Natural killer cell (primary cell): ENCODE measurements around the gene CENPX. TPM values are rescaled to one million over a fixed set of nuclear protein-coding genes. Genes with fewer than 3 reads are reported as not detected.

Experiments
- ATAC-seq, 3 donors: fragments of 150-1000 bp in 2 of 3; fragments of 200-7000 bp in 1 of 3; cut with Tn5 transposase; 1 replicate in 1 of 3; 2 replicates in 2 of 3; pipeline ENCODE4 v1.10.0; 2021; ENCODE audit warnings: mild to moderate bottlenecking in 2 of 3, moderate library complexity in 2 of 3
- DNase-seq, 2 donors: peaks; one replicate each; pipeline versions ENCODE4 v3.0.0 to v3.0.0-alpha.2; 2013 to 2021; ENCODE audit warnings: mixed read lengths in 1 of 2
- H3K27ac ChIP-seq: one replicate; pipeline ENCODE4 v1.5.1; 2013; ENCODE audit warnings: mild to moderate bottlenecking, low read length
- H3K27me3 ChIP-seq: one replicate; pipeline ENCODE4 v1.6.1; 2013; ENCODE audit warnings: low read length; ENCODE audit not compliant: control insufficient read depth, insufficient read depth
- H3K36me3 ChIP-seq: one replicate; pipeline ENCODE4 v1.6.1; 2013; ENCODE audit warnings: low read length; ENCODE audit not compliant: control insufficient read depth, insufficient read depth
- H3K4me1 ChIP-seq: one replicate; pipeline ENCODE4 v1.6.1; 2013; ENCODE audit warnings: low read length; ENCODE audit not compliant: control insufficient read depth, insufficient read depth
- H3K4me3 ChIP-seq: one replicate; pipeline ENCODE4 v1.5.1; 2013; ENCODE audit warnings: low read length
- H3K9me3 ChIP-seq: one replicate; pipeline ENCODE4 v1.6.1; 2013; ENCODE audit warnings: low read length; ENCODE audit not compliant: control insufficient read depth, insufficient read depth
- H3K27ac Mint-ChIP-seq, 2 donors: one replicate each; pipeline ENCODE4 v1.8.0; 2022; ENCODE audit warnings: mild to moderate bottlenecking in 2 of 2, mixed read lengths in 2 of 2, moderate library complexity in 1 of 2
- H3K27me3 Mint-ChIP-seq, 2 donors: one replicate each; pipeline ENCODE4 v1.8.0; 2022; ENCODE audit warnings: low read depth in 2 of 2, mixed read lengths in 2 of 2
- H3K36me3 Mint-ChIP-seq: one replicate; pipeline ENCODE4 v1.8.0; 2022; ENCODE audit warnings: mixed read lengths
- H3K4me1 Mint-ChIP-seq, 2 donors: one replicate each; pipeline ENCODE4 v1.8.0; 2022; ENCODE audit warnings: mixed read lengths in 2 of 2
- H3K4me3 Mint-ChIP-seq: one replicate; pipeline ENCODE4 v1.8.0; 2022; ENCODE audit warnings: mild to moderate bottlenecking, moderate library complexity, mixed read lengths
- H3K9me3 Mint-ChIP-seq, 2 donors: one replicate each; pipeline ENCODE4 v1.8.0; 2022; ENCODE audit warnings: mixed read lengths in 2 of 2
- CTCF ChIP-seq: fragments of 200-600 bp; IDR thresholded peaks from one replicate; pipeline ENCODE4 v1.8.0; 2022; ENCODE audit warnings: antibody characterized with exemption
- WGBS: methylation state at CpG from one replicate; pipeline ENCODE4 v1.1.7; 2013; ENCODE audit warnings: missing lambda C conversion rate; ENCODE audit not compliant: insufficient coverage; 5-methylcytosine and 5-hydroxymethylcytosine counted together
- intact Hi-C: fragments of 100-400 bp; cut with micrococcal nuclease; formaldehyde crosslinking; loops from one replicate; pipeline ENCODE4 v1.14.2; 2022
- total RNA-seq, 4 donors: library from RNA; stranded (reverse); fragments of 120-200 nt in 1 of 4; gene quantifications; one replicate each; pipeline versions ENCODE4 v1.2.3 to v1.2.4, GENCODE V29; 2013 to 2022

The CENPX gene
- 10 to 100 TPM; 22.8 to 29.6 (median 27.0) TPM for total RNA-seq
- 18.3 TPM for total RNA-seq (2013)

GRCh38 chr17:82022310-82022980, at the start of gene CENPX:
Gene CENPX, minus strand, starts transcription at chr17:82022878. Its CDS starts 17 bp downstream, at chr17:82022861.
- Histone ChIP-seq H3K4me3 (peak within 1 kb of the TSS; percentile 77), H3K36me3 (no peaks in the 10 kb centered on the region), H3K4me1 (peaks cover 29% of the 10 kb centered on the region), H3K27ac (peak within 1 kb of the TSS; percentile 38), H3K9me3 (no peaks in the 10 kb centered on the region), H3K27me3 (no peaks in the 10 kb centered on the region)
- peak within 1 kb of the TSS in 1 of 2 donors; percentile 92 for H3K27ac Mint-ChIP-seq
- H3K36me3 Mint-ChIP-seq, result no peaks in the 10 kb centered on the region
- peaks cover 7 to 34% of the 10 kb centered on the region in 2 donors for H3K4me1 Mint-ChIP-seq
- WGBS, result under 1% methylated on average over 64 of the region's 64 CpGs
- peak in 1 of 3 donors; percentile 8 for ATAC-seq
- no peaks in the 10 kb centered on the region for H3K9me3 Mint-ChIP-seq
- peak within 1 kb of the TSS; percentile 83 for H3K4me3 Mint-ChIP-seq
- intact Hi-C loops, result loop anchor here (2.0 kb wide), 1 partner anchor 76 kb away; the partner anchor contains the start of gene FASN
- no peak for DNase-seq
- no peak for TF ChIP-seq CTCF
- no peaks in the 10 kb centered on the region for H3K27me3 Mint-ChIP-seq

- no peaks in the 10 kb centered on the region for H3K27me3 Mint-ChIP-seq
- ATAC-seq, result no peak
- peaks cover 10% of the 10 kb centered on the region for H3K4me1 ChIP-seq
- H3K27me3 ChIP-seq, result no peaks in the 10 kb centered on the region
- no peak overlapping the region for H3K27ac ChIP-seq
- no peaks in the 10 kb centered on the region for H3K36me3 Mint-ChIP-seq
- no peaks in the 10 kb centered on the region for H3K36me3 ChIP-seq
- H3K9me3 Mint-ChIP-seq, result no peaks in the 10 kb centered on the region
- H3K4me3 ChIP-seq, result no peak overlapping the region
- no peak overlapping the region for H3K27ac Mint-ChIP-seq
- no peak overlapping the region for H3K4me3 Mint-ChIP-seq
- H3K9me3 ChIP-seq, result no peaks in the 10 kb centered on the region
- TF ChIP-seq CTCF, result no peak
- H3K4me1 Mint-ChIP-seq, result peaks cover 4 to 7% of the 10 kb centered on the region in 2 donors
- intact Hi-C loops, result no loop called here
- DNase-seq, result no peak
Measured at GRCh38 chr17:82070611-82071010, 47.9 kb upstream of the CENPX start.

- Mint-ChIP-seq H3K9me3 (no peaks in the 10 kb centered on the region), H3K4me1 (peaks cover 4 to 13% of the 10 kb centered on the region in 2 donors), H3K27ac (peak within 1 kb of the TSS; percentile 77 to 80), H3K27me3 (no peaks in the 10 kb centered on the region), H3K4me3 (peak within 1 kb of the TSS; percentile 86), H3K36me3 (no peaks in the 10 kb centered on the region)
- DNase-seq (peak; percentile 74 to 87), ATAC-seq (peak; percentile 91 to 94 (median 91))
- Histone ChIP-seq H3K27ac (peak within 1 kb of the TSS; percentile 91), H3K36me3 (peaks cover 12% of the 10 kb centered on the region), H3K4me1 (peaks cover 30% of the 10 kb centered on the region), H3K27me3 (no peaks in the 10 kb centered on the region), H3K9me3 (no peaks in the 10 kb centered on the region), H3K4me3 (peak within 1 kb of the TSS; percentile 71)
- intact Hi-C loops, result no loop called here
- 10% methylated on average over 88 of the region's 88 CpGs for WGBS
- no peak for TF ChIP-seq CTCF
Measured at GRCh38 chr17:82065638-82066303, 43.1 kb upstream of the CENPX start, which contains the start of gene DUS1L. Gene DUS1L, minus strand, starts transcription at chr17:82065804. Its CDS starts 745 bp downstream, at chr17:82065059.
